AG09319 (cell line): ENCODE measurements around the gene C1QTNF8.

Experiments
- DNase-seq: peaks from one replicate; pipeline ENCODE4 v3.0.0-alpha.2; 2010; ENCODE audit warnings: low read depth; ENCODE audit errors: extremely low read depth
- TF ChIP-seq, protein P1 (sequence below): IDR thresholded peaks from 2 replicates; pipeline ENCODE4 v1.5.1; 2011; ENCODE audit warnings: low read depth, mild to moderate bottlenecking, inconsistent platforms, low read length, moderate library complexity

C1QTNF8 gene

GRCh38 chr16:1107141-1107540 lies 11.1 kb upstream of the C1QTNF8 start:
- TF ChIP-seq, protein P1, sequence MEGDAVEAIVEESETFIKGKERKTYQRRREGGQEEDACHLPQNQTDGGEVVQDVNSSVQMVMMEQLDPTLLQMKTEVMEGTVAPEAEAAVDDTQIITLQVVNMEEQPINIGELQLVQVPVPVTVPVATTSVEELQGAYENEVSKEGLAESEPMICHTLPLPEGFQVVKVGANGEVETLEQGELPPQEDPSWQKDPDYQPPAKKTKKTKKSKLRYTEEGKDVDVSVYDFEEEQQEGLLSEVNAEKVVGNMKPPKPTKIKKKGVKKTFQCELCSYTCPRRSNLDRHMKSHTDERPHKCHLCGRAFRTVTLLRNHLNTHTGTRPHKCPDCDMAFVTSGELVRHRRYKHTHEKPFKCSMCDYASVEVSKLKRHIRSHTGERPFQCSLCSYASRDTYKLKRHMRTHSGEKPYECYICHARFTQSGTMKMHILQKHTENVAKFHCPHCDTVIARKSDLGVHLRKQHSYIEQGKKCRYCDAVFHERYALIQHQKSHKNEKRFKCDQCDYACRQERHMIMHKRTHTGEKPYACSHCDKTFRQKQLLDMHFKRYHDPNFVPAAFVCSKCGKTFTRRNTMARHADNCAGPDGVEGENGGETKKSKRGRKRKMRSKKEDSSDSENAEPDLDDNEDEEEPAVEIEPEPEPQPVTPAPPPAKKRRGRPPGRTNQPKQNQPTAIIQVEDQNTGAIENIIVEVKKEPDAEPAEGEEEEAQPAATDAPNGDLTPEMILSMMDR = no peak
- DNase-seq = no peak

DNA sequence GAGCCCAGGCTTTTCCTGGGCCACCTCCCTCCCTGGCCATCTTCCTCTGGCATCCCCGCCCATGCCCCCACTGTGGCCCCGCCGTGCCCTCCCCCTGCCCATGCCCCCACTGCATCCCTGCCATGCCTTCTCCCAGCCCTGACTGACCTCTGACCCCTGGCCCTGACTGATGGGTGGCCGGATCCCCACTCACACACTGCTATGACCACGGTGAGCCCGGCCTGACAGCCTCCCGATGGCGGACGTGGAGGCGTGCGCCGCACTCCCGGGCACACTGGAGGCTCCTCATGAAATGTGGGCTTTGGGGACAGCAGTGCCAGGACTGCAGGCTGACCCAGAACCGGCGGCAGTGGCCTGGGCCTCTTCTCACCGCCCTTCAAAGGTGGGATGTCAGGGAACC lies 10.6 kb upstream of the C1QTNF8 start:
- DNase-seq = no peak
- TF ChIP-seq, protein P1 = no peak

DNA sequence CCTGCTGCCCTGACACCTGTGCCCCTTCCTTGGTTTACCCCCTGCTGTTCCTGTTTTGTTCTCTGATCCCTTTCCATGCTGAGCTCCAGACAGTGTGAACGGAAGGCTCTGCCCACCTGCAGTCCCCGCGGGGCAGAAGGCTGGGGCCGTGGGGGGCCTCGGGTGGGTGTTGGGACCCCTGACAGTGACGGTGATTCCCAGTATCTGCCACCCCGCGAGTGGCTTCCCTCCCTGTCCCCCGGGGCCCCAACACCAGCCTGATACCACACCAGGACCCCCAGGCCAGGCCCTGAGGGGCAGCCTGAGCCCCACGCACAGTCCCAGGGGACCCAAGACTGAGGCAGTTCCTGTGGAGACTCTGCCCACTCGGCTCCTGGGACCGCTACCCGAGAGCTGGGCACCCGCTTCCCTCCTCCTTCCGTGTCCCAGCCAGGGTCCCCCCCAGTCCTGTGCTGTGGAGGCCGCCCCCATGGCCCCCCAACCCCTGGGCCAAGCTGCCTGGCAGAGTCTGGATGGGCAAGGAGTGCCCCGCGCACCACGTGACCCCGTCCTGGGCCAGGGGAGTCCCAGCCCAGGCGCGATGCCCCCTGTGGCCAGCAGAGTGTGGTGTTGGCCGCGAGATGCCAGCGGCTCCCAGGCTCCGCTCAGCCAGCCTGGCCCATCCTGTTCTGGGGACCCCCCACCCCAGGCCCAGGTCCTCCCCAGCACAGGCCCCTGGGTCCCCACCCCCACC lies 10.0 kb upstream of the C1QTNF8 start:
- peak; percentile 2 for DNase-seq
- TF ChIP-seq, protein P1 = peak; percentile 79

DNA sequence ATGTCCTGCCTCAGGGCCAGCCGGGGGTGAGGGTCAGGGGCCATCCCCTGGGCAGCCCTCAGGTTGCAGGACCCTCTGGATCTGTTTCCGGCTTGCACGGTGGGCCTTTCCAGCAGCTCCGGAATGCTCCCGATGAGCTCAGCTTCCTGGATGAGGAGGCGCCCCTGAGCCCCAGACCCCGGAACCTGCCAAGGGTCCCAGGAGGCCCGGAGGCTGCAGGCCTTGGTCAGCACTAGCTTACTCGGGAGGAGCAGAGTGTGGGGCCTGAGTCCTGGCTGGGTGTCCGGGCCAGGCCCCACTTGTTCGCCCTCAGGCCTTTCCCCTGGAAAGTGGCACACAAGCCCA lies 7.6 kb upstream of the C1QTNF8 start:
- TF ChIP-seq, protein P1 = no peak

DNA sequence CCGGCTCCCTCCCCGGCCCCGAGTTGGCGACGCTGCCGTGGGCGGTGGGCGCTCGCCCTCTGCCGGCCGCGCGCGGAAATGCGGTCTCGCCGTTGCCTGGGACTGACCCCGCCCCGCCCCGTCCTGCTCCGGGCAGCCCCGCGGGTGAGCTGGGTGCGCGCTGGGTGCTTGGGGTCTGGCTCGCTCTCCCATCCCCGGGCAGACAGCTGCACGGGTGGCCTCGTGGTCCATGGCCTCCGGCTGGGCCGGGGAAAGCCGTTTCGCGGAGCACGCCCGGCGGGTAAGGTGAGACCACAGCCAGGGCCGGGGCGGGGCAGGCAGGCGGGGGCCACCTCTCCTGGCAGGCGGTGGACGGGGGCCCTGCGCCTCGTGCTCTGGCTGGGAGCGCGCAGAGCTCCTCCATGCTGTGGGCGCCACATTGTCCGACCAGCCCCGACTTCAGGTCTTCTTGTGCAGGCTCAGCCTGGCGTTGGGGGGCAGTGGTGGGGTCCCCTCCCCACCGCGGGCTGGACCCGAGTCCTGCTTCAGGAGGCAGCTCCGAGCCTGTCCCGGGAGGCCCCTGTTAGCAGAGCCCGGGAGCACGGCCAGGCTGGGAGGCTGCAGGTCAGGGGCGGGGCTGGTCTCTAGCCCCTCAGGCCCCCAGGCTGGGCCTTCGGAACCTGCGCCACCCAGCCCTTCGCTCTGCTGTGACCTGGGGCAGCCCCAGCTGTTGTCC lies 7.0 kb upstream of the C1QTNF8 start:
- DNase-seq = no peak
- TF ChIP-seq, protein P1 = peak; percentile 36

More for the DNA sequence above, 7.6 kb upstream of the C1QTNF8 start:
- DNase-seq = no peak

- no peak for DNase-seq
- TF ChIP-seq, protein P1 = no peak
Observed at GRCh38 chr16:1102333-1102700, 6.3 kb upstream of the C1QTNF8 start.

GRCh38 chr16:1101573-1102332 lies 5.7 kb upstream of the C1QTNF8 start:
- no peak for DNase-seq
- TF ChIP-seq, protein P1 = no peak
